ENCODE results near the gene KRTAP2-1.
"Not testable (repeated sequence)": the region's sequence is repeated elsewhere in the genome, so short reads cannot be mapped to it uniquely, and the experiment has no call there.

The KRTAP2-1 gene

GRCh38 chr17:41012326-41013120 is 34.6 kb downstream of the KRTAP2-1 start:
- DNase-seq (ENCODE audit: low spot score): no peak

- DNase-seq (ENCODE audit: low spot score): no peak
Observed at GRCh38 chr17:41010441-41010840, 36.7 kb downstream of the KRTAP2-1 start.

DNA sequence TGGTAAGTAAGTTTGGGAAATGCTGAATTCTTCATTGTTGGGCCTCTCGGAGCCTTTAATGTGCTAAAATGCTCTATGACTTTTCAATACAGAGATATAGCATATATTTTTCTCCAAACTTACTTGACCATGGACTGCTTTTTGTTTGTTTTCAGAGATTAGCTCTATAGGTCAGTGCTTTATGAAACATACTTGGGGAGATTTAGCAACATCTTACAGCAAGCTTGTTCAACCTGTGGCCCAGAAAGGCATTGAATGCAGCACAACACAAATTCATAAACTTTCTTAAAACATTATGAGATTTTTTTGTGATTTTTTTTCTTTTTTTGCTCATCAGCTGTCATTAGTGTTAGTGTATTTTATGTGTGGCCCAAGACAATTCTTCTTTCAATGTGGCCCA is 37.2 kb downstream of the KRTAP2-1 start:
- no peak for DNase-seq (ENCODE audit: low spot score)

GRCh38 chr17:41009301-41009760 is 37.8 kb downstream of the KRTAP2-1 start:
- DNase-seq (ENCODE audit: low spot score): no peak

- no peak for DNase-seq (ENCODE audit: low spot score)
Observed at GRCh38 chr17:41008811-41009210, 38.3 kb downstream of the KRTAP2-1 start, which contains the start of gene KRTAP3-1. Gene KRTAP3-1 (minus strand): TSS chr17:41009128. CDS start chr17:41009074, 54 bp downstream.

GRCh38 chr17:41004397-41004796 is 42.7 kb downstream of the KRTAP2-1 start:
- DNase-seq (ENCODE audit: low spot score): no peak

- DNase-seq (ENCODE audit: low spot score): no peak
Observed at GRCh38 chr17:41003926-41004325, 43.2 kb downstream of the KRTAP2-1 start.

GRCh38 chr17:41002814-41003213 is 44.3 kb downstream of the KRTAP2-1 start:
- DNase-seq (ENCODE audit: low spot score): no peak

GRCh38 chr17:41001795-41002194 is 45.3 kb downstream of the KRTAP2-1 start:
- no peak for DNase-seq (ENCODE audit: low spot score)

DNA sequence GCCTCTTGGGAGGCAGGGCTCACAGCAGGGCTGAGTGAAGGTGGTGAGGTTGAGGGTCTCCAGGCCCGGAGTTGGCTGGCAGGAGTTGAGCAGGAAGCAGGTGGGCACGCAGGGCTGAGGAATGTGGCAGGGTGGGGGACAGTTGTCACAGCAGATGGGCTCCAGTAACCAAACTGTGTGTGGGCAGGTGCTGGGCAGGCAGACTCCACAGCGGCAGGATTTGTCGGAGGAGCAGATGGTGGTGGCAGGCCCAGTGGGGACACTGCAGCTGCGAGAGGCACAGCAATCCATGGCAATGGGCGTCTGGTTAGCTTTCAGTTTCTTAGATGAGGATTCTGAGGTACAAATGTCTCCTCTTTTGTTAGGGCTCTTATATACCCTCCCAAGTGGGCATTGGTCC is 47.6 kb downstream of the KRTAP2-1 start, which contains the start of gene KRTAP3-2:
TSS of gene KRTAP3-2 (minus strand) at position 344 of the 400 bp plus-strand sequence. CDS start at position 291, 53 bp downstream.
- not testable (repeated sequence) for DNase-seq (ENCODE audit: low spot score)

- DNase-seq (ENCODE audit: low spot score): no peak
Observed at GRCh38 chr17:40997361-40997760, 49.8 kb downstream of the KRTAP2-1 start.

GRCh38 chr17:40996829-40997228 is 50.3 kb downstream of the KRTAP2-1 start:
- no peak for DNase-seq (ENCODE audit: low spot score)

Data from ecto neural progenitor cell (in vitro differentiated cells).